HepG2 (cell line): ENCODE measurements around the gene FSCN2. TPM values are rescaled to one million over a fixed set of nuclear protein-coding genes. Genes with fewer than 3 reads are reported as not detected.
A peak's percentile ranks its signal among the peaks of the same experiment; 100 is the strongest.

ENCODE experiments used
- ATF1 ChIP-seq: IDR thresholded peaks from 2 replicates; pipeline ENCODE4 v1.6.1; 2016; ENCODE audit warnings: mild to moderate bottlenecking, control low read depth
- CEBPB ChIP-seq: IDR thresholded peaks from 2 replicates; pipeline ENCODE4 v1.6.1; 2011; ENCODE audit warnings: low read depth, low read length, improper control_type of control experiment, borderline replicate concordance
- FIP1L1 ChIP-seq: fragments of 200-400 bp; formaldehyde crosslinking; IDR thresholded peaks from 2 replicates; pipeline ENCODE4 v1.6.1; 2018; ENCODE audit warnings: low read depth, mild to moderate bottlenecking, low read length, moderate library complexity, borderline replicate concordance; ENCODE audit not compliant: insufficient read depth
- GATA4 ChIP-seq: sonication (generic); IDR thresholded peaks from 2 replicates; pipeline ENCODE4 v1.6.1; 2016; ENCODE audit warnings: antibody characterized with exemption, low read depth, borderline replicate concordance
- HMG20B ChIP-seq: conservative IDR thresholded peaks from 2 replicates; pipeline ENCODE4 v1.6.1; 2016; ENCODE audit warnings: missing genetic modification reagents, missing compliant biosample characterization
- KLF13 ChIP-seq: sonication (generic); formaldehyde crosslinking; IDR thresholded peaks from 2 replicates; pipeline ENCODE4 v1.4.0; 2020; ENCODE audit warnings: mild to moderate bottlenecking, missing genetic modification reagents
- REST ChIP-seq, 2 experiments: IDR thresholded peaks; 2 replicates each; pipeline ENCODE4 v1.6.1; 2011 to 2012; ENCODE audit warnings: low read length in 2 of 2, borderline replicate concordance in 1 of 2, low read depth in 1 of 2, mild to moderate bottlenecking in 1 of 2, moderate library complexity in 1 of 2
- STAG1 ChIP-seq: sonication (generic); formaldehyde crosslinking; IDR thresholded peaks from 2 replicates; pipeline ENCODE4 v1.4.0; 2020; ENCODE audit warnings: missing genetic modification reagents
- TGIF2 ChIP-seq: IDR thresholded peaks from 2 replicates; pipeline ENCODE4 v1.6.1; 2016; ENCODE audit warnings: control low read depth, missing compliant biosample characterization
- THAP11 ChIP-seq: IDR thresholded peaks from 2 replicates; pipeline ENCODE4 v1.6.1; 2016; ENCODE audit warnings: missing biosample characterization, missing genetic modification reagents
- ZBTB46 ChIP-seq: sonication (generic); formaldehyde crosslinking; IDR thresholded peaks from 2 replicates; pipeline ENCODE4 v1.4.0; 2020; ENCODE audit warnings: mild to moderate bottlenecking, missing genetic modification reagents, borderline replicate concordance
- ZNF672 ChIP-seq: sonication (generic); formaldehyde crosslinking; IDR thresholded peaks from 2 replicates; pipeline ENCODE4 v1.8.1; 2022; ENCODE audit warnings: missing genetic modification reagents
- ZNF737 ChIP-seq: sonication (generic); formaldehyde crosslinking; IDR thresholded peaks from 2 replicates; pipeline ENCODE4 v1.5.0; 2020; ENCODE audit warnings: missing genetic modification reagents, mild to moderate bottlenecking, borderline replicate concordance
- ZNF772 ChIP-seq: sonication (generic); formaldehyde crosslinking; IDR thresholded peaks from 2 replicates; pipeline ENCODE4 v1.5.0; 2020; ENCODE audit warnings: mild to moderate bottlenecking, missing genetic modification reagents
- ZNF773 ChIP-seq: sonication (generic); formaldehyde crosslinking; IDR thresholded peaks from 2 replicates; pipeline ENCODE4 v1.4.0; 2020; ENCODE audit warnings: missing genetic modification reagents, borderline replicate concordance
- polyA plus RNA-seq, 8 experiments: library from polyadenylated mRNA; depleted of rRNA in 3 of 8; stranded (reverse) in 7 of 8; unstranded in 1 of 8; fragments of >200 nt; fragmentation: Illumina TruSeq in 4 of 8; extraction: Trizol in 4 of 8; gene quantifications; 2 replicates each; pipeline versions ENCODE4 v1.2.1 to v1.2.3, GENCODE V29; 2011 to 2016; ENCODE audit warnings: low read depth in 4 of 8, missing spikeins in 1 of 8, mixed read lengths in 1 of 8; ENCODE audit not compliant: insufficient read depth in 1 of 8
- total RNA-seq, 5 experiments: library from RNA; depleted of rRNA; stranded (reverse); fragments of >200 nt; fragmentation: Illumina TruSeq; extraction: Trizol; gene quantifications; 2 replicates each; pipeline ENCODE4 v1.2.3, GENCODE V29; 2016; ENCODE audit warnings: low read depth in 1 of 5
- TF ChIP-seq, protein P1 (sequence below): sonication (generic); formaldehyde crosslinking; IDR thresholded peaks from 2 replicates; pipeline ENCODE4 v1.5.1; 2020; ENCODE audit warnings: missing genetic modification reagents, mild to moderate bottlenecking, borderline replicate concordance
- TF ChIP-seq, protein P2 (sequence below): sonication (generic); formaldehyde crosslinking; IDR thresholded peaks from 2 replicates; pipeline ENCODE4 v1.8.1; 2023; ENCODE audit warnings: mild to moderate bottlenecking, missing genetic modification reagents

Gene FSCN2
- total and polyA plus RNA-seq, 2 of the 13 experiments (the other 11 are each of a cell fraction or from before 2014, with no cell fraction given): 0.09 TPM; not detected in 1

DNA sequence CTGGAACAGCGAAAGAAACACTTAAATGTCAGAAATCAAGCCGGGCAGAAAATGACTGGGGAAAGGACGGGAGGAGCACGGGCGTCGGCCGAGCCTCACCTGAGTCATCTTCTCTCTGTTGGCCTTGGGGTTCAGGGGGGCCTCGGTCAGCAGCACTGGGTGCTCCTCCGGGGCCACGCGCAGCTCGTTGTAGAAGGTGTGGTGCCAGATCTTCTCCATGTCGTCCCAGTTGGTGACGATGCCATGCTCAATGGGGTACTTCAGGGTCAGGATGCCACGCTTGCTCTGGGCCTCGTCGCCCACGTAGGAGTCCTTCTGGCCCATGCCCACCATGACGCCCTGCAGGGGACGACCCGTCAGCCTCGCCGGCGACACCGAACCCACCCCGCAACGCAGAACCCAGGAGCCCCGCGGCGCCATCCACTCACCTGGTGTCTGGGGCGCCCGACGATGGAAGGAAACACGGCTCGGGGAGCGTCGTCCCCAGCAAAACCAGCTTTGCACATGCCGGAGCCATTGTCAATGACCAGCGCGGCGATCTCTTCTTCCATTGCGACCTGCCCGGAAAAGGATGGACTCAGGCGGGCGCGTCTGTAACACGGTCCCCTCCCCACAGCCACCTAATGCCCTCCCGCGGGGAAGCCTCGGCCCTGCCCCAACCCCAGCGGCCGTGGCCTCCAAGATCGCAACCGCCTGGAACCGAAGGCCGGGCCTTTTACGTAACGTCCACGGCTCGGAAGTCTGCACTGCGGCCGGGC is 16.2 kb upstream of the FSCN2 start (continued):
- no peak for TF ChIP-seq REST (IDR thresholded peaks at IDR 0.05; ENCODE audit: borderline replicate concordance in 1 of 2, low read depth in 1 of 2, low read length in 2 of 2)
- TF ChIP-seq TGIF2 (CRISPR knock-in tag): no peak
- no peak; the same call in 1 of the 2 replicates for TF ChIP-seq ZNF737 (CRISPR knock-in tag)
- peak; percentile 50; the same call in 1 of the 2 replicates for TF ChIP-seq ZNF772 (CRISPR knock-in tag)
- TF ChIP-seq, protein P1, sequence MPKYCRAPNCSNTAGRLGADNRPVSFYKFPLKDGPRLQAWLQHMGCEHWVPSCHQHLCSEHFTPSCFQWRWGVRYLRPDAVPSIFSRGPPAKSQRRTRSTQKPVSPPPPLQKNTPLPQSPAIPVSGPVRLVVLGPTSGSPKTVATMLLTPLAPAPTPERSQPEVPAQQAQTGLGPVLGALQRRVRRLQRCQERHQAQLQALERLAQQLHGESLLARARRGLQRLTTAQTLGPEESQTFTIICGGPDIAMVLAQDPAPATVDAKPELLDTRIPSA (CRISPR knock-in tag): 0 out of 2 replicates have a peak, but pooled peaks have one; percentile 17
- no peak for TF ChIP-seq STAG1
- TF ChIP-seq GATA4: 0 out of 2 replicates have a peak, but pooled peaks have one; percentile 5
- TF ChIP-seq, protein P2, sequence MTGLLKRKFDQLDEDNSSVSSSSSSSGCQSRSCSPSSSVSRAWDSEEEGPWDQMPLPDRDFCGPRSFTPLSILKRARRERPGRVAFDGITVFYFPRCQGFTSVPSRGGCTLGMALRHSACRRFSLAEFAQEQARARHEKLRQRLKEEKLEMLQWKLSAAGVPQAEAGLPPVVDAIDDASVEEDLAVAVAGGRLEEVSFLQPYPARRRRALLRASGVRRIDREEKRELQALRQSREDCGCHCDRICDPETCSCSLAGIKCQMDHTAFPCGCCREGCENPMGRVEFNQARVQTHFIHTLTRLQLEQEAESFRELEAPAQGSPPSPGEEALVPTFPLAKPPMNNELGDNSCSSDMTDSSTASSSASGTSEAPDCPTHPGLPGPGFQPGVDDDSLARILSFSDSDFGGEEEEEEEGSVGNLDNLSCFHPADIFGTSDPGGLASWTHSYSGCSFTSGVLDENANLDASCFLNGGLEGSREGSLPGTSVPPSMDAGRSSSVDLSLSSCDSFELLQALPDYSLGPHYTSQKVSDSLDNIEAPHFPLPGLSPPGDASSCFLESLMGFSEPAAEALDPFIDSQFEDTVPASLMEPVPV: peak; percentile 6; the same call in 1 of the 2 replicates
- no peak for TF ChIP-seq KLF13 (CRISPR knock-in tag)
- TF ChIP-seq HMG20B (CRISPR knock-in tag): no peak
- no peak for TF ChIP-seq ATF1 (CRISPR knock-in tag)
- TF ChIP-seq ZNF773 (CRISPR knock-in tag): no peak
- 0 out of 2 replicates have a peak, but pooled peaks have one; percentile 24 for TF ChIP-seq ZBTB46
- TF ChIP-seq FIP1L1: no peak
- TF ChIP-seq THAP11: peak; percentile 0; the same call in 1 of the 2 replicates
- TF ChIP-seq ZNF672 (CRISPR knock-in tag): 0 out of 2 replicates have a peak, but pooled peaks have one; percentile 75
- no peak for TF ChIP-seq CEBPB
